Midbrain (tissue), 1 donor: ENCODE measurements around the gene SCRN2.

Source experiments
- DNase-seq: peaks from one replicate; lab custom pipeline; 2025; lab: John Stamatoyannopoulos, UW

SCRN2 gene

GRCh38 chr17:47872019-47872650 lies 31.1 kb upstream of the SCRN2 start:
- no peak for DNase-seq

GRCh38 chr17:47871048-47871447 lies 30.0 kb upstream of the SCRN2 start:
- DNase-seq, result no peak

GRCh38 chr17:47870056-47870455 lies 29.0 kb upstream of the SCRN2 start:
- DNase-seq, result no peak

GRCh38 chr17:47869114-47869513 lies 28.0 kb upstream of the SCRN2 start:
- no peak for DNase-seq

- DNase-seq, result no peak
Measured at GRCh38 chr17:47867813-47868533, 26.9 kb upstream of the SCRN2 start.

GRCh38 chr17:47866941-47867340 lies 25.9 kb upstream of the SCRN2 start:
- DNase-seq, result no peak

GRCh38 chr17:47864791-47865216 lies 23.7 kb upstream of the SCRN2 start:
- no peak for DNase-seq

GRCh38 chr17:47862621-47863440 lies 21.8 kb upstream of the SCRN2 start:
- no peak for DNase-seq

GRCh38 chr17:47860386-47860785 lies 19.3 kb upstream of the SCRN2 start:
- DNase-seq, result no peak

GRCh38 chr17:47857551-47858455 lies 16.7 kb upstream of the SCRN2 start:
- DNase-seq, result no peak

- DNase-seq, result no peak
Measured at GRCh38 chr17:47856830-47857229, 15.8 kb upstream of the SCRN2 start.

GRCh38 chr17:47855737-47856136 lies 14.7 kb upstream of the SCRN2 start:
- DNase-seq, result no peak

- no peak for DNase-seq
Measured at GRCh38 chr17:47853616-47854015, 12.5 kb upstream of the SCRN2 start.

GRCh38 chr17:47852113-47852949 lies 11.3 kb upstream of the SCRN2 start:
- DNase-seq, result no peak

- DNase-seq, result no peak
Measured at GRCh38 chr17:47851764-47852112, 10.7 kb upstream of the SCRN2 start.

- no peak for DNase-seq
Measured at GRCh38 chr17:47850692-47851573, 9.9 kb upstream of the SCRN2 start, which contains the start of gene SP6. Gene SP6, minus strand, starts transcription at chr17:47851163. Its CDS starts 2,734 bp downstream, at chr17:47848429.

- no peak for DNase-seq
Measured at GRCh38 chr17:47850373-47850691, 9.3 kb upstream of the SCRN2 start.

- DNase-seq, result no peak
Measured at GRCh38 chr17:47848198-47848513, 7.1 kb upstream of the SCRN2 start.

- no peak for DNase-seq
Measured at GRCh38 chr17:47847341-47848197, 6.5 kb upstream of the SCRN2 start.
